SIG-M5 treated with dmso at 0.1 percent for 504 hours (cell line): ENCODE data around the gene CAPN7.

Experiments
- DNase-seq: peaks from one replicate; lab custom pipeline; 2025; ENCODE audit not compliant: unreplicated experiment; lab: John Stamatoyannopoulos, UW

Gene CAPN7

GRCh38 chr3:15272426-15273196, 66.6 kb downstream of the CAPN7 start:
- DNase-seq: peak; percentile 35

GRCh38 chr3:15273227-15273626, 67.2 kb downstream of the CAPN7 start:
- peak; percentile 50 for DNase-seq

- no peak for DNase-seq
Measured at GRCh38 chr3:15276028-15276724, 70.1 kb downstream of the CAPN7 start.

- no peak for DNase-seq
Measured at GRCh38 chr3:15277861-15278500, 71.9 kb downstream of the CAPN7 start.

- no peak for DNase-seq
Measured at GRCh38 chr3:15279205-15279604, 73.2 kb downstream of the CAPN7 start.

- DNase-seq: no peak
Measured at GRCh38 chr3:15279671-15280402, 73.8 kb downstream of the CAPN7 start.

GRCh38 chr3:15280853-15281532, 74.9 kb downstream of the CAPN7 start:
- DNase-seq: no peak

- DNase-seq: no peak
Measured at GRCh38 chr3:15281817-15282216, 75.8 kb downstream of the CAPN7 start.

GRCh38 chr3:15283702-15284101, 77.7 kb downstream of the CAPN7 start:
- no peak for DNase-seq

GRCh38 chr3:15284121-15284889, 78.3 kb downstream of the CAPN7 start:
- no peak for DNase-seq

GRCh38 chr3:15286022-15286421, 80.0 kb downstream of the CAPN7 start:
- DNase-seq: no peak

- peak; percentile 85 for DNase-seq
Measured at GRCh38 chr3:15287565-15288330, 81.7 kb downstream of the CAPN7 start.

- no peak for DNase-seq
Measured at GRCh38 chr3:15288331-15289035, 82.4 kb downstream of the CAPN7 start.

GRCh38 chr3:15289661-15290060, 83.6 kb downstream of the CAPN7 start:
- no peak for DNase-seq

- DNase-seq: peak; percentile 10
Measured at GRCh38 chr3:15290736-15291135, 84.7 kb downstream of the CAPN7 start.

GRCh38 chr3:15291589-15292541, 85.8 kb downstream of the CAPN7 start:
- no peak for DNase-seq

GRCh38 chr3:15292765-15293522, 86.9 kb downstream of the CAPN7 start:
- DNase-seq: peak; percentile 44
